GM03348 (cell line): ENCODE data around the gene NECTIN4.
A peak's percentile ranks its signal among the peaks of the same experiment; 100 is the strongest.

Source experiments
- DNase-seq: peaks from one replicate; pipeline ENCODE4 v3.0.0; 2012; ENCODE audit warnings: low spot score

NECTIN4 gene

GRCh38 chr1:161021970-161022353, 67.4 kb downstream of the NECTIN4 start:
- no peak for DNase-seq

- DNase-seq, result peak; percentile 83
Observed at GRCh38 chr1:161021165-161021969, 68.0 kb downstream of the NECTIN4 start.
